Measurements from ENCODE around the gene SF3A1. TPM values are rescaled to one million over a fixed set of nuclear protein-coding genes. Genes with fewer than 3 reads are reported as not detected.

Gene SF3A1
- total and polyA plus RNA-seq, 9 of the 15 experiments (the other 6 are each of a cell fraction or from before 2014, with no cell fraction given), result 6.7 to 228 (median 13.0) TPM

DNA sequence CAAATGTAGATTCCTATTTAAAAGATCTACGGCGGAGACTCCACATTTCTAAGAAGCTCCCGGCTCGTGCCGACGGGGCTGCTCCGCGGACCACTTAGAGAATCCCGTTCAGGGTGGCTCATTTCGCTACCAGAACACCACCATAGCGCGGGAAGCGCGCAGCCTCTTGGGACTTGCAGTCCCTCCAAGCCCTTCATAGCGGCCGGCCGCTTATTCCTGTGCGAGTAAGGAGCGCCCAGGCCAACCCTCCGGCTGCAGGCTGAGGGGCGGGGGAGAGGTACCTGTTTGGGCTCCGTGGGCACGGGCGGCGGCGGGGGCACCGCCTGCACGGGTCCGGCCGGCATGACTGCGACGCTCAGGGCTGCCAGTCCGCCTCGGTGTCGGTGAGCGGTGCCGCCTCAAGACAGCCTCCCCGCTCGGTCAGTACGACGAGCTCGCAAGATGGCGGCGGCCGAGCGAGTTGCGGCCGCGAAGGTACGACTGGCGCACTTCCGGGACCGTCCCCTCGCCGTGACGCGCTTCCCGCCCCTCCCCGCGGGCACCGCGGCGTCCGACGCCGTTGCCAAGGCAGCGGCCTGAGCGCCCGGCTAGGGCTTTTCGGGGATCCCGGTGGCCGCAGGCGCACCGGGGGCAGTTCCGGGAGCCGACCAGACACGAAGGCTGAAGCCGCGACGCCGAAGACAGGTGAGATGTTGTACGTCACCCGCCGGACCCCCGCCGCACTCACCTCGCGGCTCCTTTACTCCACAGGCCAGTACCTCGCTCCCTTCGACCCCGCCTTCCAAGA, at the start of gene SF3A1, which contains the start of gene CCDC157 (continued):
- TF ChIP-seq PHF21A (IDR thresholded peaks at IDR 0.05; ENCODE audit: borderline replicate concordance, low read depth), result no peak
- TF ChIP-seq SMARCA5 (IDR thresholded peaks at IDR 0.05), result no peak
- TF ChIP-seq, protein P1, sequence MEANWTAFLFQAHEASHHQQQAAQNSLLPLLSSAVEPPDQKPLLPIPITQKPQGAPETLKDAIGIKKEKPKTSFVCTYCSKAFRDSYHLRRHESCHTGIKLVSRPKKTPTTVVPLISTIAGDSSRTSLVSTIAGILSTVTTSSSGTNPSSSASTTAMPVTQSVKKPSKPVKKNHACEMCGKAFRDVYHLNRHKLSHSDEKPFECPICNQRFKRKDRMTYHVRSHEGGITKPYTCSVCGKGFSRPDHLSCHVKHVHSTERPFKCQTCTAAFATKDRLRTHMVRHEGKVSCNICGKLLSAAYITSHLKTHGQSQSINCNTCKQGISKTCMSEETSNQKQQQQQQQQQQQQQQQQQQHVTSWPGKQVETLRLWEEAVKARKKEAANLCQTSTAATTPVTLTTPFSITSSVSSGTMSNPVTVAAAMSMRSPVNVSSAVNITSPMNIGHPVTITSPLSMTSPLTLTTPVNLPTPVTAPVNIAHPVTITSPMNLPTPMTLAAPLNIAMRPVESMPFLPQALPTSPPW (CRISPR knock-in tag; IDR thresholded peaks at IDR 0.05), result peak; percentile 96
- no peak for TF ChIP-seq TCF15 (CRISPR knock-in tag; IDR thresholded peaks at IDR 0.05)
- no peak for TF ChIP-seq RAD21 (CRISPR knock-in tag; conservative IDR thresholded peaks at IDR 0.05 in 1 of 2, IDR thresholded peaks at IDR 0.05 in 1 of 2)
- TF ChIP-seq ZNF384 (IDR thresholded peaks at IDR 0.05; ENCODE audit: low read depth, low read length), result no peak
- TF ChIP-seq NR2F6 (CRISPR knock-in tag; IDR thresholded peaks at IDR 0.05), result no peak
- TF ChIP-seq MGA (IDR thresholded peaks at IDR 0.05), result no peak
- TF ChIP-seq POLR2H (tag; IDR thresholded peaks at IDR 0.05; ENCODE audit: low read depth), result peak; percentile 59; the same call in 1 of the 2 replicates
- no peak for TF ChIP-seq NR1H2 (CRISPR knock-in tag; IDR thresholded peaks at IDR 0.05)
- no peak for TF ChIP-seq TCF3 (CRISPR knock-in tag; IDR thresholded peaks at IDR 0.05)
- no peak for TF ChIP-seq ZNF239 (CRISPR knock-in tag; IDR thresholded peaks at IDR 0.05)
- TF ChIP-seq, protein P2, sequence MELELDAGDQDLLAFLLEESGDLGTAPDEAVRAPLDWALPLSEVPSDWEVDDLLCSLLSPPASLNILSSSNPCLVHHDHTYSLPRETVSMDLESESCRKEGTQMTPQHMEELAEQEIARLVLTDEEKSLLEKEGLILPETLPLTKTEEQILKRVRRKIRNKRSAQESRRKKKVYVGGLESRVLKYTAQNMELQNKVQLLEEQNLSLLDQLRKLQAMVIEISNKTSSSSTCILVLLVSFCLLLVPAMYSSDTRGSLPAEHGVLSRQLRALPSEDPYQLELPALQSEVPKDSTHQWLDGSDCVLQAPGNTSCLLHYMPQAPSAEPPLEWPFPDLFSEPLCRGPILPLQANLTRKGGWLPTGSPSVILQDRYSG (tag; conservative IDR thresholded peaks at IDR 0.05; ENCODE audit: low read depth), result no peak

All from K562 (cell line).